HL-60 (cell line): ENCODE results near the gene GRID2.

ENCODE experiments used
- POLR2AphosphoS5 ChIP-seq: IDR thresholded peaks from 2 replicates; pipeline ENCODE4 v1.6.1; 2012; ENCODE audit warnings: low read depth
- TF ChIP-seq, protein P1 (sequence below): IDR thresholded peaks from one replicate; pipeline ENCODE4 v1.5.1; 2011; ENCODE audit warnings: low read length, control low read depth, inconsistent platforms; ENCODE audit not compliant: insufficient read depth

GRCh38 chr4:93700571-93700970 is 1396.8 kb downstream of the GRID2 start:
- TF ChIP-seq, protein P1, sequence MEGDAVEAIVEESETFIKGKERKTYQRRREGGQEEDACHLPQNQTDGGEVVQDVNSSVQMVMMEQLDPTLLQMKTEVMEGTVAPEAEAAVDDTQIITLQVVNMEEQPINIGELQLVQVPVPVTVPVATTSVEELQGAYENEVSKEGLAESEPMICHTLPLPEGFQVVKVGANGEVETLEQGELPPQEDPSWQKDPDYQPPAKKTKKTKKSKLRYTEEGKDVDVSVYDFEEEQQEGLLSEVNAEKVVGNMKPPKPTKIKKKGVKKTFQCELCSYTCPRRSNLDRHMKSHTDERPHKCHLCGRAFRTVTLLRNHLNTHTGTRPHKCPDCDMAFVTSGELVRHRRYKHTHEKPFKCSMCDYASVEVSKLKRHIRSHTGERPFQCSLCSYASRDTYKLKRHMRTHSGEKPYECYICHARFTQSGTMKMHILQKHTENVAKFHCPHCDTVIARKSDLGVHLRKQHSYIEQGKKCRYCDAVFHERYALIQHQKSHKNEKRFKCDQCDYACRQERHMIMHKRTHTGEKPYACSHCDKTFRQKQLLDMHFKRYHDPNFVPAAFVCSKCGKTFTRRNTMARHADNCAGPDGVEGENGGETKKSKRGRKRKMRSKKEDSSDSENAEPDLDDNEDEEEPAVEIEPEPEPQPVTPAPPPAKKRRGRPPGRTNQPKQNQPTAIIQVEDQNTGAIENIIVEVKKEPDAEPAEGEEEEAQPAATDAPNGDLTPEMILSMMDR, result no peak
- TF ChIP-seq POLR2AphosphoS5, result no peak
